Stimulated activated CD4-positive, alpha-beta T cell treated with anti-CD3 and anti-CD28 coated beads, Interleukin-15, amount 100 ng/mL, for 48 hours (primary cell): ENCODE results near the gene LAMP5.

Source experiments
- DNase-seq, 2 donors: peaks; one replicate each; pipeline ENCODE4 v3.0.0-alpha.2; 2020; ENCODE audit warnings: low read depth in 2 of 2

The LAMP5 gene

GRCh38 chr20:9500121-9500520 is 14.3 kb upstream of the LAMP5 start:
- no peak for DNase-seq

- no peak for DNase-seq
These were observed 12.9 kb upstream of the LAMP5 start for GRCh38 chr20:9501473-9501872.

- DNase-seq = no peak
These were observed 10.7 kb upstream of the LAMP5 start for GRCh38 chr20:9503526-9504245.

- DNase-seq = no peak
These were observed 8.0 kb upstream of the LAMP5 start for GRCh38 chr20:9506280-9506821.

- no peak for DNase-seq
These were observed 7.4 kb upstream of the LAMP5 start for GRCh38 chr20:9506964-9507369.

GRCh38 chr20:9507544-9508239 is 6.7 kb upstream of the LAMP5 start:
- no peak for DNase-seq

GRCh38 chr20:9508240-9508661 is 6.1 kb upstream of the LAMP5 start:
- DNase-seq = no peak

- no peak for DNase-seq
These were observed 5.7 kb upstream of the LAMP5 start for GRCh38 chr20:9508696-9509178.

- DNase-seq = no peak
These were observed 5.1 kb upstream of the LAMP5 start for GRCh38 chr20:9509246-9509645.

- no peak for DNase-seq
These were observed 3.5 kb upstream of the LAMP5 start for GRCh38 chr20:9510911-9511310.

- DNase-seq = no peak
These were observed 324 bp upstream of the LAMP5 start for GRCh38 chr20:9514072-9514460.

GRCh38 chr20:9515214-9515585 is 810 bp downstream of the LAMP5 start:
- DNase-seq = no peak

GRCh38 chr20:9515741-9516233 is 1.4 kb downstream of the LAMP5 start:
- DNase-seq = no peak

- DNase-seq = no peak
These were observed 2.0 kb downstream of the LAMP5 start for GRCh38 chr20:9516234-9516871.

- DNase-seq = no peak
These were observed 3.1 kb downstream of the LAMP5 start for GRCh38 chr20:9517297-9518162.

GRCh38 chr20:9518576-9519175 is 4.3 kb downstream of the LAMP5 start:
- no peak for DNase-seq

GRCh38 chr20:9520086-9520485 is 5.7 kb downstream of the LAMP5 start:
- no peak for DNase-seq

GRCh38 chr20:9523636-9524035 is 9.2 kb downstream of the LAMP5 start:
- DNase-seq = no peak

GRCh38 chr20:9531581-9531980 is 17.2 kb downstream of the LAMP5 start:
- no peak for DNase-seq

GRCh38 chr20:9532069-9532838 is 17.9 kb downstream of the LAMP5 start:
- no peak for DNase-seq
